IMR-90 (cell line): ENCODE results near the gene FAM89A. TPM values are rescaled to one million over a fixed set of nuclear protein-coding genes. Genes with fewer than 3 reads are reported as not detected.

Source experiments
- ATAC-seq: fragments of 200-7000 bp; cut with Tn5 transposase; 2 replicates; pipeline ENCODE4 v1.9.1; 2020; ENCODE audit warnings: low read depth, mild to moderate bottlenecking, moderate library complexity
- BruUV-seq: library from RNA; stranded (reverse); fragments of 400-500 nt; replicated peaks from 2 replicates; lab custom pipeline; 2021; lab: Mats Ljungman, UMichigan
- CTCF ChIA-PET: fragments of 300-600 bp; formaldehyde crosslinking; extraction: SDS; loops from one replicate; lab custom pipeline; 2021; ENCODE audit warnings: antibody characterized with exemption; lab: Yijun Ruan, JAX
- POLR2A ChIA-PET: fragments of 300-600 bp; sonication (Branson Sonifier 250); formaldehyde crosslinking; loops from one replicate; lab custom pipeline; 2022; ENCODE audit warnings: antibody characterized with exemption; ENCODE audit not compliant: unreplicated experiment; lab: Charles Lee
- DNase-seq: peaks from one replicate; pipeline ENCODE4 v3.0.0; 2013
- H2AFZ ChIP-seq: replicated peaks from 2 replicates; pipeline ENCODE3; 2013; ENCODE audit warnings: low read length, mild to moderate bottlenecking; ENCODE audit not compliant: poor library complexity
- H2AK5ac ChIP-seq: 2 replicates; pipeline ENCODE4 v1.6.1; 2013; ENCODE audit warnings: low read depth, low read length, inconsistent platforms
- H2AK9ac ChIP-seq: replicated peaks from 2 replicates; pipeline ENCODE3; 2013; ENCODE audit warnings: mild to moderate bottlenecking, low read depth, low read length, moderate library complexity; ENCODE audit not compliant: poor library complexity
- H2BK120ac ChIP-seq: 2 replicates; pipeline ENCODE4 v1.6.1; 2013; ENCODE audit warnings: low read depth, low read length, inconsistent platforms
- H2BK15ac ChIP-seq: 3 replicates; pipeline ENCODE4 v1.6.1; 2013; ENCODE audit warnings: low read depth, low read length, inconsistent platforms
- H2BK20ac ChIP-seq: 2 replicates; pipeline ENCODE4 v1.6.1; 2013; ENCODE audit warnings: low read depth, mild to moderate bottlenecking, inconsistent platforms, low read length, moderate library complexity
- H2BK5ac ChIP-seq: 2 replicates; pipeline ENCODE4 v1.6.1; 2013; ENCODE audit warnings: mild to moderate bottlenecking, low read depth, low read length, inconsistent platforms; ENCODE audit not compliant: poor library complexity, severe bottlenecking
- H3K14ac ChIP-seq: replicated peaks from 2 replicates; pipeline ENCODE4 v1.6.1; 2013; ENCODE audit warnings: low read depth, low read length, inconsistent platforms
- H3K18ac ChIP-seq: 2 replicates; pipeline ENCODE4 v1.6.1; 2013; ENCODE audit warnings: low read depth, low read length, control low read depth
- H3K23ac ChIP-seq: 2 replicates; pipeline ENCODE4 v1.6.1; 2013; ENCODE audit warnings: low read depth, low read length, inconsistent platforms
- H3K27ac ChIP-seq: 2 replicates; pipeline ENCODE4 v1.5.1; 2013; ENCODE audit warnings: mild to moderate bottlenecking, control low read depth, low read length; ENCODE audit not compliant: insufficient read depth
- H3K27me3 ChIP-seq: 2 replicates; pipeline ENCODE4 v1.6.1; 2013; ENCODE audit warnings: low read length; ENCODE audit not compliant: control insufficient read depth, insufficient read depth
- H3K36me3 ChIP-seq: 2 replicates; pipeline ENCODE4 v1.6.1; 2013; ENCODE audit warnings: low read length, mixed read lengths; ENCODE audit not compliant: control insufficient read depth, insufficient read depth
- H3K4ac ChIP-seq: 2 replicates; pipeline ENCODE4 v1.6.1; 2013; ENCODE audit warnings: low read depth, low read length, inconsistent platforms
- H3K4me1 ChIP-seq: 2 replicates; pipeline ENCODE4 v1.6.1; 2013; ENCODE audit warnings: low read length, mixed read lengths; ENCODE audit not compliant: control insufficient read depth, insufficient read depth
- H3K4me2 ChIP-seq: 2 replicates; pipeline ENCODE4 v1.6.1; 2013; ENCODE audit warnings: low read depth, mild to moderate bottlenecking, control low read depth, low read length, moderate library complexity
- H3K4me3 ChIP-seq: 2 replicates; pipeline ENCODE4 v1.5.1; 2013; ENCODE audit warnings: low read depth, mild to moderate bottlenecking, control low read depth, low read length, moderate library complexity; ENCODE audit not compliant: insufficient read depth
- H3K56ac ChIP-seq: 2 replicates; pipeline ENCODE4 v1.6.1; 2013; ENCODE audit warnings: low read length, inconsistent platforms; ENCODE audit not compliant: insufficient read depth; ENCODE audit errors: extremely low read depth
- H3K79me1 ChIP-seq, 2 experiments: 2 replicates each; pipeline ENCODE4 v1.6.1; 2013; ENCODE audit warnings: low read length in 2 of 2, inconsistent platforms in 1 of 2, low read depth in 1 of 2
- H3K9ac ChIP-seq: 2 replicates; pipeline ENCODE4 v1.6.1; 2013; ENCODE audit warnings: low read depth, low read length, control low read depth
- H3K9me1 ChIP-seq: 2 replicates; pipeline ENCODE4 v1.6.1; 2013; ENCODE audit warnings: low read length, inconsistent platforms; ENCODE audit not compliant: insufficient read depth
- H3K9me3 ChIP-seq: 2 replicates; pipeline ENCODE4 v1.6.1; 2013; ENCODE audit warnings: low read length; ENCODE audit not compliant: control insufficient read depth, insufficient read depth
- H4K20me1 ChIP-seq: 2 replicates; pipeline ENCODE4 v1.6.1; 2013; ENCODE audit warnings: low read length, inconsistent platforms; ENCODE audit not compliant: insufficient read depth
- H4K5ac ChIP-seq: 2 replicates; pipeline ENCODE4 v1.6.1; 2013; ENCODE audit warnings: mild to moderate bottlenecking, low read depth, low read length, control low read depth
- H4K8ac ChIP-seq, 2 experiments: 2 replicates each; pipeline ENCODE4 v1.6.1; 2013; ENCODE audit warnings: low read depth in 2 of 2, low read length in 2 of 2, control low read depth in 1 of 2, inconsistent platforms in 1 of 2
- H4K91ac ChIP-seq: 2 replicates; pipeline ENCODE4 v1.6.1; 2013; ENCODE audit warnings: low read depth, low read length, inconsistent platforms; ENCODE audit not compliant: insufficient read depth
- CEBPB ChIP-seq: IDR thresholded peaks from 2 replicates; pipeline ENCODE4 v1.6.1; 2012; ENCODE audit warnings: low read depth, low read length, improper control_type of control experiment
- MAFK ChIP-seq: IDR thresholded peaks from 2 replicates; pipeline ENCODE4 v1.6.1; 2012; ENCODE audit warnings: low read depth, low read length, improper control_type of control experiment
- MAZ ChIP-seq: IDR thresholded peaks from 2 replicates; pipeline ENCODE4 v1.6.1; 2012; ENCODE audit warnings: low read depth, mild to moderate bottlenecking, low read length, improper control_type of control experiment, moderate library complexity, borderline replicate concordance
- MXI1 ChIP-seq: IDR thresholded peaks from 2 replicates; pipeline ENCODE4 v1.6.1; 2012; ENCODE audit warnings: low read depth, mild to moderate bottlenecking, low read length, moderate library complexity, borderline replicate concordance
- RCOR1 ChIP-seq: IDR thresholded peaks from 2 replicates; pipeline ENCODE4 v1.6.1; 2012; ENCODE audit warnings: mild to moderate bottlenecking, low read length, improper control_type of control experiment; ENCODE audit not compliant: insufficient replicate concordance
- RFX5 ChIP-seq: IDR thresholded peaks from 2 replicates; pipeline ENCODE4 v1.8.0; 2012; ENCODE audit warnings: low read depth, mild to moderate bottlenecking, low read length, moderate library complexity
- WGBS, 2 experiments: methylation state at CpG; one replicate each; pipeline versions ENCODE4 v1.1.5 to v1.1.7; 2013; ENCODE audit warnings: missing lambda C conversion rate in 2 of 2; ENCODE audit not compliant: insufficient read length in 1 of 2; ENCODE audit errors: extremely low coverage in 2 of 2; 5-methylcytosine and 5-hydroxymethylcytosine counted together
- dilution Hi-C: fragments of 300-500 bp; cut with HindIII; formaldehyde crosslinking; loops from one replicate; pipeline ENCODE4 v1.14.3; 2018; ENCODE audit warnings: low sequenced_read_pairs; ENCODE audit not compliant: unreplicated experiment
- in situ Hi-C: fragments of 300-500 bp; cut with MboI; formaldehyde crosslinking; loops from 3 replicates; pipeline ENCODE4 v1.14.3; 2019; ENCODE audit warnings: low sequenced_read_pairs, inconsistent platforms, mixed read lengths
- intact Hi-C: fragments of 100-400 bp; cut with micrococcal nuclease; formaldehyde crosslinking; loops from 2 replicates; pipeline ENCODE4 v1.10.0; 2022
- polyA plus RNA-seq, 3 experiments: library from polyadenylated mRNA; depleted of rRNA; stranded (reverse); fragments of >200 nt; gene quantifications; 2 replicates each; pipeline ENCODE4 v1.2.3, GENCODE V29; 2012; ENCODE audit warnings: low replicate concordance in 1 of 3
- total RNA-seq: library from RNA; depleted of rRNA; stranded (reverse); fragments of >200 nt; gene quantifications from 2 replicates; pipeline ENCODE4 v1.2.3, GENCODE V29; 2012
- TF ChIP-seq, protein P1 (sequence below): fragments of 150-350 bp; IDR thresholded peaks from 2 replicates; pipeline ENCODE4 v1.6.1; 2016; ENCODE audit warnings: low read depth, mild to moderate bottlenecking, low read length, moderate library complexity, borderline replicate concordance

Gene FAM89A
- total and polyA plus RNA-seq, 2 of the 4 experiments (the other 2 are of a cell fraction): 6.8 to 8.1 TPM

DNA sequence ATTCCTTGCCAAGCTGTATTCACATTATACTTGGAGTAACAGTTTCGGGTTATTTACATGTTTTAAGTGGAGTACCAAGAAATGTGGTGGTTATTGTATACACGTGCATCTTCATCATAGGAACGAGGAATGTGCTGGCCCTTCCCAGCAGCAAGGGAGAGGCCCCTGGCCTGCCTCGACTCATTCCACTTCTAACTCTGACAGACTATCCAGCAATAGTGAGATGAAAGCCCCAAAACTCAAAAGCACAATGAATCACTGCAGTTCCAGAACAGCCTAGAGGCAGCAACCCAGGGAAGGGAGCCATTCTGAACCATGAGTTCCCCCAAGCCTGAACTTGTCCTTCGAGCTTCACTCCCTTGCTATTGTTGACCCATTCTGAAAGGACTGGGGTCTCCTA, 23.1 kb downstream of the FAM89A start:
- H2BK5ac ChIP-seq: no peak overlapping the region
- DNase-seq (no peak), ATAC-seq (no peak)
- H2AK5ac ChIP-seq: no peak overlapping the region
- intact Hi-C loops: no loop called here
- no TSS peak for BruUV-seq
- no peak for TF ChIP-seq CEBPB
- no peak for TF ChIP-seq RFX5
- TF ChIP-seq MXI1: no peak
- TF ChIP-seq, protein P1, sequence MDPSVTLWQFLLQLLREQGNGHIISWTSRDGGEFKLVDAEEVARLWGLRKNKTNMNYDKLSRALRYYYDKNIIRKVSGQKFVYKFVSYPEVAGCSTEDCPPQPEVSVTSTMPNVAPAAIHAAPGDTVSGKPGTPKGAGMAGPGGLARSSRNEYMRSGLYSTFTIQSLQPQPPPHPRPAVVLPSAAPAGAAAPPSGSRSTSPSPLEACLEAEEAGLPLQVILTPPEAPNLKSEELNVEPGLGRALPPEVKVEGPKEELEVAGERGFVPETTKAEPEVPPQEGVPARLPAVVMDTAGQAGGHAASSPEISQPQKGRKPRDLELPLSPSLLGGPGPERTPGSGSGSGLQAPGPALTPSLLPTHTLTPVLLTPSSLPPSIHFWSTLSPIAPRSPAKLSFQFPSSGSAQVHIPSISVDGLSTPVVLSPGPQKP: no peak
- TF ChIP-seq RCOR1: no peak
- TF ChIP-seq MAZ: no peak
- no peak for TF ChIP-seq MAFK
- no peak overlapping the region for H3K4me3 ChIP-seq
- no peak overlapping the region for H3K18ac ChIP-seq
- peaks cover 0 to 11% of the 10 kb centered on the region in 2 experiments; a peak in 1 of 4 replicates for H3K79me1 ChIP-seq
- H4K8ac ChIP-seq: no peak overlapping the region
- no peak overlapping the region for H3K23ac ChIP-seq
- H3K9ac ChIP-seq: no peak overlapping the region
- H2AK9ac ChIP-seq: no peak overlapping the region
- dilution Hi-C loops: no loop called here
- H3K4me1 ChIP-seq: peaks cover 9% of the 10 kb centered on the region
- H4K91ac ChIP-seq: no peak overlapping the region
- no peak overlapping the region for H3K27ac ChIP-seq
- H3K14ac ChIP-seq: no peak overlapping the region
- H3K4me2 ChIP-seq: no peak overlapping the region
- H3K9me1 ChIP-seq: peaks cover 15% of the 10 kb centered on the region
- in situ Hi-C loops: no loop called here
- H3K27me3 ChIP-seq: no peaks in the 10 kb centered on the region
- no peak overlapping the region for H3K4ac ChIP-seq
- WGBS, 2 experiments: 80% methylated on average over 1 of the region's 5 CpGs; no CpG with 5 or more reads in 1 of the 2 experiments
- H2BK15ac ChIP-seq: no peak overlapping the region
- peaks cover 10% of the 10 kb centered on the region for H3K36me3 ChIP-seq
- no peak overlapping the region for H3K56ac ChIP-seq
- H2BK20ac ChIP-seq: no peak overlapping the region
- ChIA-PET POLR2A (no interaction called here), CTCF (no interaction called here)
- H3K9me3 ChIP-seq: no peaks in the 10 kb centered on the region
- no peak overlapping the region for H4K5ac ChIP-seq
- no peak overlapping the region for H2BK120ac ChIP-seq
- no peak overlapping the region for H2AFZ ChIP-seq
- H4K20me1 ChIP-seq: no peaks in the 10 kb centered on the region
